ENCODE data around the gene TRPC6.
A peak's percentile ranks its signal among the peaks of the same experiment; 100 is the strongest.

Gene TRPC6

DNA sequence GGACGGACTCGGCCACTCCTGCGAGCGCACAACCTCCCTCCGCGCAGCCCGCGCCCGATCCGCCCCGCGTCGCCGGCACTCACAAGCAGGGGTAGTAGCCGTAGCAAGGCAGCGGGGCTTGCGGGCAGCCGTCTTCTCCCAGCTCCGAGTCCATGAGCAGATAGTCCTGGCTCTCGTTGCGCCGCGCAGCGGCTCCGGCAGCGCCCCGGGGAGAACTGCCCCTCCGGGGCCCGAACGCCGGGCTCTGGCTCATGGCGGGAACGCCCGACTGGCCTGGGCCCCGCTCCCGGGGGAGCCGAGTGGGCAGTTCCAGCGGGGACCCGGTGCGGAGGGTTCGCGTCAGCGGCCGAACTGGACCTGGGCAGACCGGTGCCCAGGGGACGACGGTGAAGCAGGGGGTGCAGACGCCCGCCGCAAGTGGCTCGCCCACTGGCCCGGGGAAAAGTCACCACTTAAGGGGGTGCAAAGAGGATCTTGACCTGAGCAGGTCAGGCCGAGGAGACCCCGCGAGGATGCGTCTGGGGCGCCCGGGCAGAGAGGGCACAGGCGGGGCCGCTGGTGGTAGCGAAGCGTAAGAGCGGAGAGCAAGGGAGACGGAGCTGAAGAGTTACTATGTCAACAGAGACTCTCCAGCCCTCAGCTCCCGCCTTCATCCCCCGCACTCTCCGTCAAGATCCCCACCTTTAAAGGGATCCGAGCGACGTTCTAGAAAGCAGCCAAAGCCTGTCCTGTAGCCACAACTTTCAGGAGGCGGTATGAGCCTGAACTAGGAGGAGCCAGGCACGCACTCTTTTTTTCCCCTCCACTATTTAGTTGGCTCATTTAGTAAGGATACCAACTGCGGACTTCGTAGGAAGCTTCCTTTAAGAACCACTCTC, at the start of gene TRPC6:
Gene TRPC6, minus strand, starts transcription at position 757 of the 878 bp plus-strand sequence. Its CDS starts 504 bp downstream, at position 253.
- DNase-seq (ENCODE audit: low read depth in 2 of 2), result peak; percentile 0 to 40
- TF ChIP-seq, protein P1, sequence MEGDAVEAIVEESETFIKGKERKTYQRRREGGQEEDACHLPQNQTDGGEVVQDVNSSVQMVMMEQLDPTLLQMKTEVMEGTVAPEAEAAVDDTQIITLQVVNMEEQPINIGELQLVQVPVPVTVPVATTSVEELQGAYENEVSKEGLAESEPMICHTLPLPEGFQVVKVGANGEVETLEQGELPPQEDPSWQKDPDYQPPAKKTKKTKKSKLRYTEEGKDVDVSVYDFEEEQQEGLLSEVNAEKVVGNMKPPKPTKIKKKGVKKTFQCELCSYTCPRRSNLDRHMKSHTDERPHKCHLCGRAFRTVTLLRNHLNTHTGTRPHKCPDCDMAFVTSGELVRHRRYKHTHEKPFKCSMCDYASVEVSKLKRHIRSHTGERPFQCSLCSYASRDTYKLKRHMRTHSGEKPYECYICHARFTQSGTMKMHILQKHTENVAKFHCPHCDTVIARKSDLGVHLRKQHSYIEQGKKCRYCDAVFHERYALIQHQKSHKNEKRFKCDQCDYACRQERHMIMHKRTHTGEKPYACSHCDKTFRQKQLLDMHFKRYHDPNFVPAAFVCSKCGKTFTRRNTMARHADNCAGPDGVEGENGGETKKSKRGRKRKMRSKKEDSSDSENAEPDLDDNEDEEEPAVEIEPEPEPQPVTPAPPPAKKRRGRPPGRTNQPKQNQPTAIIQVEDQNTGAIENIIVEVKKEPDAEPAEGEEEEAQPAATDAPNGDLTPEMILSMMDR (IDR thresholded peaks at IDR 0.05; ENCODE audit: low read depth, low read length), result no peak
- H3K4me3 ChIP-seq (replicated peaks in 1 of 2; ENCODE audit: low read depth in 2 of 2, low read length in 2 of 2), result peak within 1 kb of the TSS in 1 of 2 donors; percentile 55

GRCh38 chr11:101620026-101620425, 36.2 kb upstream of the TRPC6 start:
- no peak overlapping the region for H3K4me3 ChIP-seq (replicated peaks in 1 of 2; ENCODE audit: low read depth in 2 of 2, low read length in 2 of 2)
- no peak for DNase-seq (ENCODE audit: low read depth in 2 of 2)
- TF ChIP-seq, protein P1 (IDR thresholded peaks at IDR 0.05; ENCODE audit: low read depth, low read length), result no peak

DNA sequence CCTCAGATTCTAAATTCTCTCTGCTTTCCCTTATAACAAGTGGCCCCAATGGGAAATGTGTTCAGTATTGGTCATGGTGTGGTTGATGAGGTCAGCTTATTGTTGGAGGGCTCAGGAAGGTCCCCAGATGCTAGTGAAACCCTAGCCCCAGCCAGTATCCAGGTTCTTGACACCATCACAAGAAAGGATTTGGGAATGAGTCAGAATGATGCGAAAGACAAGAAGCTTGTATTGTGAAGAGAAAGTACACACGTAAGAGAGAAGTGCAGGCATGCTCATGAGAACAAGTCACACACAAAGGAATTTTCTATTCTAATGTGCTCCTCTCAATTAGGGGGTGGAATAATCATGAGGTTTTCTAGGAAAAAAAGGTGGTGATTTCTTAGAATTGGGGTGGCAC, 34.9 kb upstream of the TRPC6 start:
- DNase-seq (ENCODE audit: low read depth in 2 of 2), result peak in 1 of 2 donors; percentile 79
- TF ChIP-seq, protein P1 (IDR thresholded peaks at IDR 0.05; ENCODE audit: low read depth, low read length), result no peak
- no peak overlapping the region for H3K4me3 ChIP-seq (replicated peaks in 1 of 2; ENCODE audit: low read depth in 2 of 2, low read length in 2 of 2)

GRCh38 chr11:101617735-101618332, 34.0 kb upstream of the TRPC6 start:
- TF ChIP-seq, protein P1 (IDR thresholded peaks at IDR 0.05; ENCODE audit: low read depth, low read length), result no peak
- no peak overlapping the region for H3K4me3 ChIP-seq (replicated peaks in 1 of 2; ENCODE audit: low read depth in 2 of 2, low read length in 2 of 2)
- peak in 1 of 2 donors; percentile 43 for DNase-seq (ENCODE audit: low read depth in 2 of 2)

- DNase-seq (ENCODE audit: low read depth in 2 of 2), result no peak
- TF ChIP-seq, protein P1 (IDR thresholded peaks at IDR 0.05; ENCODE audit: low read depth, low read length), result no peak
- no peak overlapping the region for H3K4me3 ChIP-seq (replicated peaks in 1 of 2; ENCODE audit: low read depth in 2 of 2, low read length in 2 of 2)
Observed at GRCh38 chr11:101612481-101612880, 28.7 kb upstream of the TRPC6 start.

DNA sequence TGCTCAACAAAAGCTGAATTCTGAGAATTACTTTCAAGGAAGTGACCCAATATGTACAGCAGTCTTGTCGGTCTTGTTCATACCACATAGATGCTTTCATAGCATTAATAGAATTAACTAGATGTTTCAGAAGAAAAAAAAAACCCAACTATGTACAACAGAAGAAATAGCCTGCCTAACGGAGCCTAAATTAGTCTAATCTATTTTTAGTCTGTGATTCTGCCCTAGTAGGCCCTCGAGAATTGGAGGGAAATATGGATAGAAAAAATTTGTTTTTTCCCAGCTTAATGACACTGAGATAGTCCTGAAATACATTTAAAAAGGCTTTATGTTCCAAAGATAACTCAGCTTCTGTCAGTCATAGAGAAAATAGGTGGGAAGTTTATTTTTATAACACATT, 17.1 kb upstream of the TRPC6 start:
- TF ChIP-seq, protein P1 (IDR thresholded peaks at IDR 0.05; ENCODE audit: low read depth, low read length), result no peak
- no peak for DNase-seq (ENCODE audit: low read depth in 2 of 2)
- no peak overlapping the region for H3K4me3 ChIP-seq (replicated peaks in 1 of 2; ENCODE audit: low read depth in 2 of 2, low read length in 2 of 2)

All from cardiac fibroblast (primary cell).